CD4-positive, alpha-beta T cell treated with Interleukin-17A for 1 hour (primary cell): ENCODE measurements around the gene HEPACAM.

Experiments used
- DNase-seq: peaks from one replicate; pipeline ENCODE4 v3.0.0-alpha.2; 2020

Gene HEPACAM

DNA sequence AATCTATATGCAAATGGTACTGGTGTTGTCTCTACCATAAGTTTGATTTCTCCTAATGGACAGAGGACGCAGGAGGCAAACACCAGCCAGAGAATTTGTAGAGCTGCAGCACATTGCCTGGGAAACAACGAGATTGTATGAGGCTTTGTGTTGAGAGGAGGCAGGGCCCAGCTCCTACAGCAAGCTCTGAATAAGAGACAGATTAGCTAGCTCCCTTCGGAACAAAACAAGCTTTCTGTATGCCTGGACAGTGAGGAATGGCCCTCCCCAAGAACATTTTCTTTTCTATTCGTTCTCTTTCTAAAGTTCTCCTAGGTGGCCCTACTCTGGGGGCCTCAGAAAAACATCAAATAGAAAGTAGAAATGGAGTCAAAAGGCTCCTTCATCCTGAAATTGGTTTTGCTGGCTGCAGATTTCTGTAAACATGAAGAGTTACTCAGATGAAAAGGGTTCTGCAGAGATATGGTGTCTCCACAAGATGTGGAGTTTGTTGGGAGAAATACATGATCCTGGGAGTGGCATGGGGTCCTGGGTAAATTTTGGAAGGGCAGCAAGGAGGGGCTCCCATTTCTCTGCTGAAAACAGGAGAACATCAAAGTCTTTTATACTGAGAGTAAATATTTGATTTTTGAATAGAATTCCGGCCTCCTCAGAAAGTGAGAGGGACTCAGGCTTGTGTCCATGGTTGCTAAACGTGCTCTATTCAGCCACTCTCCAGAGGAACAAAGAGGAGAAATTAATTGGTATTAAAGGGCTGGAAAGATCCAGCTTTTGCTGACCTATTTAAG is 6.8 kb upstream of the HEPACAM start:
- DNase-seq: no peak

DNA sequence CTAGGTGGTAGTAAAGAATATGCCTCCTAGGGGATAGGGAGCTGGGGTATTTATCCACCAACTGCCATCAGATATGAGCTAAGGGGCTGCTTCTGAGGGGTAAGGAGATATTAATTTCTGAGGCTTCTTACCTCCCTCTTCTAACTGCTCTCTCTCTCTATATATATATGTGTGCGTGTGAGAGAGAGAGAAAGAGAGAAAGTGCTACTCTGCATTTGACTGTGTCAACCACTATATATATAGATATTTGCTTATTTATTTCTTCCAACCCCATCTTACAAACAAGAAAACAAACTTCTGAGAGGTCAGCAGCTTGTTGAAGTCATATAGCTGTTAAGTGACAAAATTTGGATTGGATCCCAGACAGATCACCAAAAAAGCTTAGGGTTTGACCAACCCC is 5.9 kb upstream of the HEPACAM start:
- no peak for DNase-seq

DNA sequence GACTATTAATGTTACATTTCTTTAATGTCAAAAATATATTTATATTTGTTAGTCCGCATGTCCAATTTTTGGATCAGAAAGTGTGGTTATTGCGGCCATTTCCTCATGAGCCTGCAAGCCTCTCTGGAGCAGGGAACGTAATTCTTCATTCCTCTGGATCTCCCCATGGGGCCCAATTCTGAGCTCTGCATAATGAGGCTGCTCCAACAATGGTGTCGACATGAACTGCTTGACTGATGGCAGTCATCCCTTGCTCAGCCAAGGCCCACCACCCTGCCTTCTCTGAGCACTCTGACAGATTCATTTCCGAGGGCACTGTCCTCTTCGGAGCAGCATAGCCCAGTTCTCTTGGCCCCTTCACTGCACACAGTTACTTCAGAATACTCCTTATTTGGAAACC is 3.1 kb upstream of the HEPACAM start:
- DNase-seq: no peak

DNA sequence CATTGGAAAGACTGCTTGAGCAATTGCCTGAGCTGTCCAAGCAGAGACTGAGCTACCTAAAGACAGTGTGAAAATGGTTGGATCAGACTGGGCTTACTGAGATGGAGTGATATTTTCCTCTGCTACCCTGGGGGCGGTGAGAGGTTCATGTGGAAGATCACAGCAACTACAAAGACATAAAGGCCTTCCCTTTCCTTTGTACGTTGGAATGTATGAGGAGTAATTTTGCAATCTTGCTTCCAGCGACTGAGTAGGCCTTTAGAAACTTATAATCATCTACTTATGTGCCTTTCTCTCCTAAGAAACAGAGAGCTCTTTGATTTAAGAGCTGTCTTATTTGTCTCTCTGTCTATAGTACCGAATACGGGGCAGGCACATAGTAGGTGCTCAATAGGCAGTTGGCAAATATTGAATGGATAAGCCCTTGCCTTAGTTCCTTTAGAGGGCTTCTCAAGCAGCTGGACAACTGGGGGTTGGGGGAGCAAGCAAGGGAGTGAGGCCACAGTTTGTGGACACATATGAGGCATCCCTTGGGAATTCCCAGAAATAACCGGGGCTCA is 2.4 kb upstream of the HEPACAM start:
- no peak for DNase-seq

DNA sequence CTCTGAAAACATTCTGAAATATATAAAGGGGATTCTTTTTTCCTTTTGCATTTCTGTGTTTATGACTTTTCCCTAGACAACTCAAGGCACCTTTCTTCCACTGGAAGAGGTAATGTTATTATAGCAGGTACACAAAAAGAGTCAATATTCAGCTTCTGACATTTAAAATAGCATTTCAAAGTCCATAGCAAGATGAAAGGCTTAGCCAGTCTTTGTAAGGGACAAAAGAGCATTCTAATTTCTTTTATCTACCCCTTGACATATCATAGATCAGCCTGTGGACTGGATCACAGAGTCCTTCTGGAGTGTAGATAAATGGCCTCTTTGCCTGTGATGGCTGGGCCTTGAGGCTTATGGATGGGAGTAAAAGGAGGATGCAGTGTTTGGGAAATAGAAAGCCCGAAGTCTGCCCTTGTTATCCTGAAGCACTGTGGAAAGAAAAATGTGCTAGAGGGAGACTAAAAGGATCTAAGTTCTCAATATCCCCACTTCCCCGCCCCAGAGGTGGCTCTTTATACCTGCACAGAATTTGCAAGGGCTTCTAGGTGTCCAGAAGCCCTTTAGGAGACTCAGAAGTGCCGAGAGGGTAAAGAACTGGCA is 1.6 kb upstream of the HEPACAM start:
- no peak for DNase-seq

DNA sequence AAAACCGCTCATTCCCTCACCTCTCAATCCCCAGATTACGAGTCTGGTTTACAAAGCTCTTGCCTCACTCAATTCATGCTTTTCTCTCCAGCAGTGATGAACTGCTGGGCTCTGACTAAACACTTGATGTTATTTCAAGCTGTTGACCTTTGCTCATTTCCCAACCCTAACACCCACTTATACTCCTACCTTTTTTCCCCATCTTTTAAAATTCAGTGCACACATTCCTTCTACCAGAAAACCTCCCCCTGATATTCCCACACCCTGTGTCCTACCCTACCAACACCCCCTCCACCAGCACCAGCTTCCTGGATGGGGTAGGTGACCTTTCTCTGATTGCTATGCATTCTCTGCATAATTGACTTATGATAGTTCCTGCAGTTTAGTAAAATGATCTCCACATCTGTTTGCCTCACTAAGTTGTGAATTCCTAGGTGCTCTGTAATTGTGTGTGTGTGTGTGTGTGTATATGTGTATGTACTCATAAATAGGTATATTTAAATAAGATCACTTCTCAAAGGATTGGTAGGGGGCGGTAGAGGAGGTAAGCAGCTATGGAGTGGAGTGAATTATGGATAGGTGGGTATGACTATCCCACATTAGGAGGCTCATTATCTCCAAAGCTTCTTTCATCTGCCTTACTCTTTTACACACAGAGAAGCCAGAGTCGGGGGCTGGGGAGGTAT is 842 bp downstream of the HEPACAM start:
- no peak for DNase-seq

DNA sequence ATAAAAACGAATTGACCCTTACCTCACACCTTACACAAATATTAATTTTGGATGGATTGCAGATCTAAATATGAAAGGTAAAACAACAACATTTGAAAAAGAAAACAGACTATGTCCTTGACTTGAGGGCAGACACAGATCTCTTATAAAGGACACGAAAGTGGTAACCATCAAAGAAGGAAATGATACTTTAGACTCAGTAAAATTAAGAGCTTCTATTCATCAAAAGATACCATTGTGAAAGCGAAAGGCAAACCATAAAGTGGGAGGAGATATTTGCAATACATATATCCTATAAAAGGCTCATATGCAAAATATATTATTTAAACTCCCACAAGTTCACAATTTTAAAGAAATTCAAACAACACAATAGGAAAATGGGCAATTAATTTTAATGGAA is 5.0 kb downstream of the HEPACAM start:
- no peak for DNase-seq

DNA sequence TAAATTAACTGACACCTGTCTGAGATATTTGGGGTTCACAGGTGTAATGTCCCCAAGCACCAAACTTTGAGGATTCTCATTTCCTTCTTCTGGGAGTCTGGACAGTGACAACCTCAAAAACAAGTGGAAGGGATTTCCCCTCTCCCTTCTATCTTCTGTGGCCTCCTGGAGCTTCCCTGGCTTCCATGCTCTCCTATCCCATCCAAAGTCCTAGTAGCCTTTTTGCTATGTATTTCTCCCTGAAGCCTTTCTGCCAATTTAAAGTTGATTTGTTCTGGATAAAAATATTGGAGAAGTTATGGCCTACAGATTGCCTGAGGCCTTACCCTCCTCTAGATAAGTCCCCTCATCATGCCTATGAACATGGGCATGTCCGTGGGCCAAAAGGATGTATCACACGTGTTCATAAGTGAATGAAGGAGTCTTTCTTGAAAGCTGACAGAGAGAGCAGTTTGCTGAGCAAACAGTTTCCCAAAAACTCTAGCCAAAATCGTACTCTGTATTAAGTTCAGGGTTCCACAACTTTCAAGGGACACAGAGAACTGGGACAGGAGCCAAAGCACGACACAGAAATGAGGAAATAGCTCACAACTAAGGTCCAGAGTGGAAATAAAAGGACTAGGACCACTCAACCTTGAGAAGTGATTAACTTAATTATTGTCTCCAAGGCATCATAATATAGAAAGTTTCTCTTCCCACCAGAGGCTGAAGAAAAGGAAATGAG is 6.7 kb downstream of the HEPACAM start:
- no peak for DNase-seq

DNA sequence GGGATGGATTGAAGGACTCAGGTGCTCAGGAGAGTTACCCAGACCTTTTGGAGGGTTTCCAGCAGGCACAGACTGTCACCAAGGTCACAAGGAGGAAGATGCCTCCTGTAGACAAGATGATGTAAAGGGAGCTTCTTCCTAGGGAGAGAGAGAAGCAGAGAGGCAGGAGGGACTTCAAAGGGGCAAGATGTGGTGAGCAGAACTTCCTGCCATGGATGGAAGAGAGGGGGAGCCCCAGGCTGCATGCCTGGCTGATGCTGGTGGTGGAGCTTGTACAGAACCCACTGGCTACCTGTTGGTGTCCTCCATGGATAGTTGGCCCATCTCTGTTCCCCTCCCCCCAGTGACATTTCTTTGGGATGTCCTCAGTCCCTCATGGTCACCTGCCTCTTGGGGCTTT is 12.6 kb downstream of the HEPACAM start:
- DNase-seq: no peak

DNA sequence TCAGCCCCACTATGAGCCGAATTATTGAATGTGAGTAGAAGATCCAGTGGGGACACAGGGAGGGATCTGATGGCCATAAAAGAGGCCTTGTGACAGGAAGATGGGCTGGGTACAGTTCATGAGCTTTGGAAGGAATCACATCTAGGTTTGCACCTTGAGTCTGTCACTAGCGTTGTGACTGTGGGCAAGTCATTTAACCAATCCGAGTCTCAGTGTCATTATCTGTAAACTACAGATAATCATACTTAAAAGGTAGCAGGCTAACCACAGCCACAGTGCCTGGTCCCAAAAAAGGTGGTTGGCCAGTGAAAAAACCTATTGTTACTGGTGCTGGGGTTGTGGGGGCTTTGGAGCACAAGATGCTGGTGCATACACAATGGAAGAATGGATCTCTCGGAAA is 13.0 kb downstream of the HEPACAM start:
- no peak for DNase-seq

DNA sequence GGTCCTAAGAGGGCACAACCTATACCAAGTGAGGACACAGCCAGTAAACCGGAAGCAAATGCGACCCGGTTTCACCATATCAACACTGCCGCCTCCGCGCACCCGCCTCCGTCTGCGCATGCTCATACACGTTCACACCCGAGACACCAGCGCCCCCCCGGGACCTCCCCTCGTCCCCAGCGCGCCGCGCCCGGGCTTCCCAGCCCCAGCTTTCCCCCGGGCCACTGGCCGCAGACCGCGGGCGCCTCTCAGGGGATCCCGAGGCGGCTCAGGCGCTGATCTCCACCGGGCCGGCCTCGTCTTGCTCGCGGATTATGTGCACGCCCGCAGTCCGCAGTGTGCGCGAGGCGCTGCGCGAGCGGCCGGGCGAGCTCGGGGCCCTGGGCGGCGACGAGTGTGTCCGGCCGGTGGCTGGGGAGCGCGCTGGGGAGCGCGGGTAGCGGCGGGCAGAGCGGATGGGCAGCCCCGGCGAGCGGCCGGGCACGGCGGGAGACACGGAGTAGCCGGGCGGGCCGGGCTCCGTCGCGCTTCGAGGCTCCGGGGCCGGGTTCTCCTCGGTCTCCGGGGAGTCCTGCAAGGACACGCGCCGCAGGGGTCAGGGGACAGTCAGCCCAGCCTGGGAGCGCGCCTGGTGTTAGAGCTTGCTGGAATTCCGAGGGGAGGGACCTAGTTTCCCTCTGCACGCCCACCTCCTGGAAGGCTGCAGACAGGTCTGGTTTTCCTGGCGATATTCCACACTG is 14.8 kb downstream of the HEPACAM start:
- DNase-seq: peak; percentile 86

DNA sequence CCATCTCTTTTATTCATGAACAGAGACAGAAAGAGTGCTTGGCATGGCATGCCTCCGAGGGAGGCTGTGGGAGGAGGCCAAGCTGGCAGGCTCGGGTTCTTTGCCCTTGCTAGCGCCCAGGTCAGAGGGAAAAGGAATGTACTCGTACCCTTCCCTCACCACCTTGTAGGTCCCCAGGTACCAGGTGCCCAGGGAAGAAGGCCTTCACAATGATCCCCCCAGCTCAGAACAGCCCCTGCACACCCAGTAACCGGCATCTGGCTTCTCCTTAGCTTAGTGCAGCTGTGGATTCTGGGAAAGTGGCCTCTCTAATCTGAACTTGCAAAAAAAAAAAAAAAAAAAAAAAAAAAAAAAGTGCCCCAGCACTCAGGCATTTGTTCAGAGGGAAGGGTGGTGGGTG is 15.5 kb downstream of the HEPACAM start:
- no peak for DNase-seq

DNA sequence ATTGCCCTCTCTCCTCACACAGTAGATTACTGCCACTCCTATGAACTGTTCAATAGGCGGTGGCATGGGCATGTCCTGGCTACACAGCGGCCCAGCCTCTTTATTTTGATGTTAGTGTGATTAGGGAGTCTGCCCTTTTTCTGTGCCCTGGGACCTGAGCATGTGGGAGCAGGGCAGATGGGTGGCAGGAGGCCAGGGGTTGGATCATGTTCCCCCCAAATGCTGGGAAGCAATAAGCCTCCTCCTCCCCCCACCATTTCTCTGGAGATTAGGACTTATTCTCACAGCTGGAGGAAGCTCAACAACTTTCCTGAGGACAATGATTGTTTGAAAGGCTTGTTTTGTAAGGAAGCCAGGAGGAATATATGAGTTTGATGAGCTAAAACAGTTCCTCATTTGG is 15.9 kb downstream of the HEPACAM start:
- DNase-seq: no peak

DNA sequence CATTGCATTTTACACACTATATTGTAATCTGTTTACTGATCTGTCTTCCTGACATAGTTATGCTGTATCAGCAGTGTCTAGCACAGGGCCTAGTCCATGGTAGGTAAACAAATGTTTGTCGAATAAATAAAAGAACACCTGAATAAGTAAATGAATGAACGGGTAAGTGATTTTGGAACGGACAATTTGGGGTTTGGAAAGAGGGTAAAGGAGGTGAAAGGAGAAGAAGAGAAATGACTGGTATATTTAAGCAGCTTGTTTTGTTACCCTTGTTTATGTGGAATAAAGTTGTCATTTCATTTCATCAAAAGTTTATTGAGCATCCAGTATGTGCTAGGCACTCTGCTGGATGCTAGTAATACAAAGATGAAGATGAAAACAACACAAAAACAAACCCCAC is 16.9 kb downstream of the HEPACAM start, which contains the start of gene HEPN1:
TSS of gene HEPN1 (plus strand) at position 301 of the 400 bp plus-strand sequence.
- no peak for DNase-seq

DNA sequence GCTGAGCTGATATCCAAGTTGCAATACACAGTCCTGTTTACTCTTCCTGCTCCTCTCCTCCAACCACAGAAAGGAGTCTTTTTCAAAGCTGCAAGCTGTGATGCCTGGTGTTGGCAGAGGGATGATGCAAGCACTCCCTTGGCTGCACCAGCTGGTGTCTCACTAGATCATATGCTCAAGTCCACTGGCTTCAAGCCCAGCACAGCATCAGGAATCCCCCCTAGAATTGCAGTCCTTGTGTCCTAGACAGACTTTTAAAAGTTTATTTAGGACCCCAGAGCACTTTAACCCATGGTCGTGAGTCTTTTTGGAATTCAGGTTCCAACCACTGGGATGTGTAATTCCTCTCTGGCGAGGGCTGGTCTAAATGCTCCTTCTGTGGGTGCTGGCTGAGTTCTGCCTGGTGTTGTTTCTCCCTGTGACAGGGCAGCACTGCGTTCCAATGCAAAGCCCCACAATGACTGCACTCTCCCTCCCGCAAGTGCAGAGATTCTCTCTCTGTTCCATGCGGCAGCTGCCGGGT is 18.7 kb downstream of the HEPACAM start:
- no peak for DNase-seq

DNA sequence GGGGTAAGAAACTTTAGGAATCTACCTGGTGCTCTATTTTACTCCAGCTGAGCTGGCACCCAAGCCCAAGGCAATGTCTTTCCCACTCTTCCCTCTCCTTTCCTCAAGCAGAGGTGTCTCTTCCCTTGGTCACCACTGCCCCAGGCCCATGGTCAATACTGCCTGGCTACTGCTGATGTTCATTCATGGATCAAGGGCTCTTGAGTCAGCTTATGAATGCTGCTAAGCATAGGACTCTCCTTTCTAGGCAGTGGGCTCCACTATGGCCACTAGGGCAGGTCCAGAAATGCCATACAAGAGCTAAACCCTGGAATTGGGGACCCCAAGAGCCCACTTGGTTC is 19.5 kb downstream of the HEPACAM start:
- no peak for DNase-seq

DNA sequence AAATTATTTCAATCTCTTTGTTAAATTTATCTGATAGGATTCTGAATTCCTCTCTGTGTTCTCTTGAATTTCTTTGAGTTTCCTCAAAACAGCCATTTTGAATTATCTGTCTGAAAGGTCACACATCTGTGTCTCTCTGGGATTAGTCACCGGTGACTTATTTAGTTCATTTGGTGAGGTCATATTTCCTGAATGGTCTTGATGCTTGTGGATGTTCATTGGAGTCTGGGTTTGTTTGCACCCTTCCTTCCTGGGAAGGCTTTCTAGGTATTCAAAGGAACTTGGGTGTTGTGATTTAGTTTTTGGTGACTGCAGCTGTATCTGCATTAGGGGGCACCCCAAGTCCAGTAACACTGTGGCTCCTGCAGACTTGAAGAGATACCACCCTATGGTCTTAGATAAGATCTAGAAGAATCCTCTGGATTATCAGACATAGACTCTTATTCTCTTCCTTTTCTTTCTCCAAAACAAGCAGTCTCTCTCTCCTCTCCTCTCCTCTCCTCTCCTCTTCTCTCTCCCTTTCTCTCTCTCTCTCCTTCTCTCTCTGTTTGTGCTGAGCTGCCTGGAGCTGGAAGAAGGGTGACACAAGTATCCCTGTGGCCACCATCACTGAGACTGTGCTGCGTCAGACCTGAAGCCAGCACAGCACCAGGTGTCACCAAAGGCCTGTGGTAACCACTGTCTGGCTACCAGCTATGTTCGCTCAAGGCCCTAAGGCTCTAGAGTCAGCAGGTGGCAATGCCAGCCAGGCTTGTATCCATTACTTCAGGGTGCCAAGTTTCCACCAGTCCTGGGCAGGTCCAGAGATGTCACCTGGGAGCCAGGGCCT is 20.1 kb downstream of the HEPACAM start:
- no peak for DNase-seq

DNA sequence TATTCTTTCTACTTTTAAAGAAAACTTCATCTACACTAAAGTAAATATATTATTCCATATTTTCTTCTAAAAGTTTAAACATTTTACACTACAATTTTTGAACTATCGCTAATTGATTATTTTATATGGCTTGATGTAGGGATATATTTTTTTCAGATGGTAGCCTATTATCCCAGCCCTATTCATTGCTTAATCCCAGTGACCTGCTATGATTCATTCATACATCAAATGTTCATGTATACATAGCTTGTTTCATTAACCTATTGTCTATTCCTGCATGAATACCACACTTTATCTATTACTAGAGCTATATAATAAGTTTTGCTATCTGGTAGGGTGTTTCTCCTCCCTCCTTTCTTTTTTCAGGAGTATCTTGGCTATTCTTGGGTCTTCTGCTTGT is 33.2 kb downstream of the HEPACAM start:
- DNase-seq: no peak

DNA sequence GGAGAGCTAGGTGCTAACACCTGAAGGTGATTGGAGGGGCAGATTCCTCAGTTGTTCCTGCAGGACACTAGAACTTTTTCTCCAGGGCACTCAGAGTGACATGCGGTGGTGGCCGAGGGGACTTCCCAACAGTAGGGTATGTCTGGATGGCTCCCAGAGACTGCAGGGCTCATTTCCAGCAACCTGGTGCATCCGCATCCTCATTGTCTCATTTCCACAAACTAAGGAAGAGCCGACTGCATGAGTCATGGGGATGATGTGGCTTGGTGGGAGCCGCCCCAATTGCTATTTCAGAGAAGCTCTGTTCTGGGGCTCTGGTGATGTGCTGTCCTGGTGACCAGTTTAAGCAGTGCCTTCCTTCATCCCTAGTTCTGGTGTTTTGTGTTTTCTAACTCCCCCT is 35.4 kb downstream of the HEPACAM start:
- DNase-seq: no peak

DNA sequence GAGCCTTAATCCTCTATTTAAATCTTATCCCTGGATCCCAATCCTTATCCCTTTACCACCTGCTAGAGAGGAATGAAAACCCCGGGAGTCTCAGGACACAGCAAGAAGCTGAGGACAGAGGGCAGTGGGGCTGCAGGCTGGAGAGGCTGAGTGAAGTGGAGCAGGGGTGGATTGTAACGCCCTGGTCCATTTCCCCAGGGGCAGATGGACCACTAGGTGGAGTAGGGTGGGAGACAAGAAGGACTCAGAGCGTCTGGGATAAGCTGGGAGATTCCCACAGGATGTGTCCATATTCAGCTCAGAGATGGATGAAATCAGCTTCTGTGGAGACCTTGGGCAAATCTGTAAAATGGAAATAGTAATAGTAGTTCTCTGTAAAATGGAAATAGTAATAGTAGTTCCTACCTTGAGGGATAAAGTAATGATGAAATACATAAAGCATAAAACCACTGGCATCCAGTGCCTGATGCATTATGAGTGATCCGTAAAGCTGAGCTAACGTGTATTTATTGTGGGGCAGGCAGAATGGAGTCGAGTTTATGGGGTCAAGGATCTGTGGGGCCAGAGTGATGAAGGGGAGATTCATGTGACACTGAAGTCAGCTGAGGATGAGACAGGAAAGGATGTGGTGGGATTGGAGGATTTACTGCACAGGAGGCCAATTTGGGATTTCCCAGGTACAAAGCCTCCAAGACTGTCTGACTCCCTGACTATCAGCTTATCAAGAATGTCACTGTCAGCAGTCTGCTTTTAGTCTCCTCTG is 36.3 kb downstream of the HEPACAM start:
- DNase-seq: no peak

DNA sequence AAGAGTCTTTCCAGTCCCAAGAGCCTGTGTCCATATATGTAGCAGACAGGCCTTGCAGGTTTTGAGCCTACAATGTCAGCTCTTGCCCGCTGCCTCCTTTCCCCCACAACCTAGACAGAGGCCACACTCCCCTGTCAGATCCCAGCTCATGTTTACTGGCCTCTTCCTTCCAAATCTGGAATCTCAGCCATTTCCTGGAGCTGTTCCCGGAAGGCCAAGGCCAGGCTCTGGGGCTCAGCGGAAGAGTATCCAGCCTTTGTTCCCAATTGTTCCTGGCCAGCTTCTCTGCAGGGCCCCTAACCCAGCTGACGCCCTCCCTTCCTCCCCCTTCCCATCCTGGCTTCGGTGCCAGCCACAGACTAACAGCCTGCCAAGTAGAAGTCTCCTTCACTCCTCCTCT is 37.1 kb downstream of the HEPACAM start:
- no peak for DNase-seq
